UCSD-AML1 (cell line): ENCODE data around the gene ECEL1.
A peak's percentile ranks its signal among the peaks of the same experiment; 100 is the strongest.
"Not testable (repeated sequence)": the region's sequence is repeated elsewhere in the genome, so short reads cannot be mapped to it uniquely, and the experiment has no call there.

Experiments used
- DNase-seq: peaks from one replicate; lab custom pipeline; 2025; ENCODE audit not compliant: unreplicated experiment; lab: John Stamatoyannopoulos, UW

The ECEL1 gene

GRCh38 chr2:232464544-232464885, 23.1 kb downstream of the ECEL1 start:
- no peak for DNase-seq

- no peak for DNase-seq
These were observed 23.7 kb downstream of the ECEL1 start for GRCh38 chr2:232463701-232464543.

GRCh38 chr2:232460171-232460570, 27.5 kb downstream of the ECEL1 start:
- no peak for DNase-seq

- DNase-seq = no peak
These were observed 28.1 kb downstream of the ECEL1 start for GRCh38 chr2:232459419-232460035.

GRCh38 chr2:232458661-232459418, 28.8 kb downstream of the ECEL1 start:
- no peak for DNase-seq

- no peak for DNase-seq
These were observed 29.5 kb downstream of the ECEL1 start for GRCh38 chr2:232458051-232458660.

- no peak for DNase-seq
These were observed 30.3 kb downstream of the ECEL1 start for GRCh38 chr2:232457121-232458011.

GRCh38 chr2:232456296-232457120, 31.1 kb downstream of the ECEL1 start:
- DNase-seq = no peak

GRCh38 chr2:232455426-232456255, 32.0 kb downstream of the ECEL1 start, which contains the start of gene ALPI:
ALPI (plus strand) TSS chr2:232456153; CDS start chr2:232456200, 47 bp downstream.
- no peak for DNase-seq

GRCh38 chr2:232454630-232455029, 33.0 kb downstream of the ECEL1 start:
- DNase-seq = no peak

- not testable (repeated sequence) for DNase-seq
These were observed 36.0 kb downstream of the ECEL1 start for GRCh38 chr2:232451645-232452044.

- DNase-seq = peak; percentile 20
These were observed 37.7 kb downstream of the ECEL1 start for GRCh38 chr2:232449964-232450363.

- DNase-seq = no peak
These were observed 39.3 kb downstream of the ECEL1 start for GRCh38 chr2:232448304-232448690.

- DNase-seq = no peak
These were observed 39.9 kb downstream of the ECEL1 start for GRCh38 chr2:232447638-232448303.

GRCh38 chr2:232447091-232447620, 40.5 kb downstream of the ECEL1 start:
- DNase-seq = no peak

- not testable (repeated sequence) for DNase-seq
These were observed 41.3 kb downstream of the ECEL1 start for GRCh38 chr2:232446266-232446777.

GRCh38 chr2:232445149-232445885, 42.3 kb downstream of the ECEL1 start:
- not testable (repeated sequence) for DNase-seq
